Dermis microvascular lymphatic vessel endothelial cell (primary cell): ENCODE data around the gene THADA. TPM values are rescaled to one million over a fixed set of nuclear protein-coding genes. Genes with fewer than 3 reads are reported as not detected.
A peak's percentile ranks its signal among the peaks of the same experiment; 100 is the strongest.

ENCODE experiments used
- DNase-seq, 2 donors: peaks; one replicate each; pipeline versions ENCODE4 v3.0.0 to v3.0.0-alpha.2; 2010; ENCODE audit warnings: low read depth in 2 of 2
- total RNA-seq: library from RNA; depleted of rRNA; stranded (reverse); fragments of >200 nt; gene quantifications from 2 replicates; pipeline ENCODE4 v1.2.1, GENCODE V29; 2014

THADA gene
- total RNA-seq, 1 donor from 2014 or later: 17.8 TPM

DNA sequence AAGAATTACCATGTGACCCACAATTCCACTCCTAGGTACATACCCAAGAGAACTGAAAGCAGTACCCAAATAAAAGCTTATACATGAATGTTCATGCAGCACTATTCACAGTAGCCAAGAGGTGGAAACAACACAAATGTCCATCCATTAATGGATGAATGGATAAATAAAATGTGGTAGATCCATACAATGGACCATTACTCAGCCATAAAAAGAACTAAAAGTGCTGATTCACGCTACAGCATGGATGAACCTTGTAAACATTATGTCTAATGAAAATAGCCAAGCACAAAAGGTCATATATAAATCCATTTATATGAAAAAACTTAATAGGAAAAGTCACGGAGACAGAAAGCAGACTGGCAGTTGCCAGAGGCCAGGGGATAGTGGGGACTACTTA is 345.8 kb downstream of the THADA start:
- DNase-seq: no peak

DNA sequence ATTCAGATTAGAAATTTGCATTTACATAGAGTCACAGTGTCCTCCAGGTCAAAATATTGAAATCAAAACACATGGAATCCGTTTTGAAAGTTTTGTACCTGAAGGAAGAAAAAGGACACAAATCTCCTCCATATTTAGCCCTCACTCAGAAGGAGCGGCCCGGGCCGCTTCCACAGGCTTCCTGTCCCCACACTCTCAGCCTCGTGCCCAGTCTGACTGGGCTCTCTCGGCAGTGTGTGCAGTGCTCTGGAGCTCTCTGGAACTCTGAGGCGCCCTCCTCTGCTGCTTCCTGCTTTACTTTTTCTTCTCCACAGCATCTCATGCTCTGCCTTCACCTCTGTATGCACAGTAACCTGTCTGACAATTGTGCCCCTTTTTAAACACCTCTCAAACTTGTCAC is 347.2 kb downstream of the THADA start:
- no peak for DNase-seq

DNA sequence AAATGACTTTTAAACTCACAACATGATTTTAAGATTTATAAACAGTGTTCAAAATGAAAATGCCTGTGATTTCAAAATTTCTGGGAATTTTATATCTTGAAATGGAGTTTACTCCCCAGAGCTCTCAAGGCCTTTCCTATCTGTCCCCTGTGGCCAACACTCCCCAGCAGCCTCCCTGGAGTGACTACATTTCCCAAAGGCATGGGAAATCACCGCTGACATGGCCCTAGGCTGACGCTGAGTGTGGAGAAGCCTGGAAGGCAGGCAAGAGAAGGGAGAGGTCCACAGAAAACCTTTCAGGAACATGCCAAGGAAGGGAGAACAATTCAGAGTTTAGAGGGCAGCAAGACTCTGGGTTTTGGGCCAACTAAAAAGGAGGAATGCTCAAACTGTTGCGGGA is 349.2 kb downstream of the THADA start:
- no peak for DNase-seq

DNA sequence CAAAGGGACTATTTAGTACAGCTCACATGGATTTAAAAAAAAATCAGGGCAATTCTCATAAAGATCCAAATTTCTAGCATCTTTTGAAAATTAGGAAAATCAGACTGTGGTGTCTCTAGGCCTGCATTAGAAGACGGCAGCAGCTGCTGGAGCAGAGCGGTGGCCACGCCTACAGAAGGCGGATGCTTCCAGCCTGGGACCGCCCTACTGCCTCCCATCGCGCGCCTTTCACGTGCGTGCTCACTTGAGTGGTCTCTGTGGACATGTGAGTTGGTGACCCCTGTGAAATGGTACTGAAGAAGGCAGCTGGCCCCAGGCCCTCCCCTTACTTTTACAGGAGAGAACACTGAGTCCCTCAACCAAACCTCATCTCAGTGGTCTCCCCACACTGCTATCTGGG is 354.3 kb downstream of the THADA start:
- no peak for DNase-seq

DNA sequence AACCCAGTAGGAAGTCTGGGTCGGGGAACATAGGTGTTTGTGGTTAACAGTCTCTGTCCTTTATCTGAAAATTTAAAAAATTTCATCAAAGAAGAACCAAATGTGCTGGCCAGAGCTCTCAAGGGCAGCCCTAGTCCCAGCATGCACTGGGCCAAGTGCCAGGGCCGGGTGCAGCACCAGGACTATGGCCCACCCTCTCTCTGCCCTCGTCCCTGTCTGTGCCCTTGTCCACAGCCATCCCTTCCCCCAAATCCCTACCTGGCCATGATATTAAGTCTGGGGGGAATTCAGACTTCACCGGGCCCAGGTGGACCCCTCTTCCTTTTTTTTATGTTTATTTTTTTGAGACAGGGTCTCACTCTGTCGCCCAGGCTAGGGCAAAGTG is 355.1 kb downstream of the THADA start:
- no peak for DNase-seq

DNA sequence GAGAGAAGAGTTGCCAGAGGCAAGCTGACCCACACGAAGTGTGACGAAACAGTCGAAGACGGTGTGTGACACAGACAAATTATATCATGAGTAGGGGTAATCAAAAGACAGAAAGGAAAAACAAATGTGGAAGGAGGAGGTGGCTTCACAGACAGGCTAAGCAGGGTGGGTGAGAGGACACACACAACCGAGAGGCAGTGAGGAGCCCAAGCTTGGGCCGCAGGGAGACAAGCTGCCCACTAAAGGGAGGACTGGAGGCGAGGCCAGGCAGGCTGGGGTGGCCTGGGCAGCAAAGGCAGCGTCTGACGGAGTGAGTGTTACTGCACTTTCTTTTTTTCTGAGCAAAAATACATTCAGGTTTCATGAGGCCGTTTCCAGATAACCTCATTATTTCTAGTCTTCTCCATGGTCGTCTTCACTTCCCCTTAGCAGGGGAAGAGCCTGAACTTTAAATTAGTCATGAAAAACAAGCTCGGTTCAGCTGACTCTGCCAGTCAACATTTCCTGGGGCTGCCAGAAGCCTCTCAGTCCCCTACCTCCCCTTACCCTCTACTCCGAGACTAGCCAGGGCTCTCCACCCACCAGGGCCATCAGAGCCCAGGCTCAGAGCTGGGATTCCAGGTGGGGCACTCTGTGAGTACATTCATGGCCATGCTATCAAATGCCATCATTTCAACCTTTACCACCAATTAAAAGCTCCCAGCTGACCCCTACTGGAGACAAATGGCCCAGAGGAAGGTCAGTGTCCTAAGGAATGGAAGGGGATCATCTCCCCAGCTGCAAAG is 355.7 kb downstream of the THADA start:
- no peak for DNase-seq

DNA sequence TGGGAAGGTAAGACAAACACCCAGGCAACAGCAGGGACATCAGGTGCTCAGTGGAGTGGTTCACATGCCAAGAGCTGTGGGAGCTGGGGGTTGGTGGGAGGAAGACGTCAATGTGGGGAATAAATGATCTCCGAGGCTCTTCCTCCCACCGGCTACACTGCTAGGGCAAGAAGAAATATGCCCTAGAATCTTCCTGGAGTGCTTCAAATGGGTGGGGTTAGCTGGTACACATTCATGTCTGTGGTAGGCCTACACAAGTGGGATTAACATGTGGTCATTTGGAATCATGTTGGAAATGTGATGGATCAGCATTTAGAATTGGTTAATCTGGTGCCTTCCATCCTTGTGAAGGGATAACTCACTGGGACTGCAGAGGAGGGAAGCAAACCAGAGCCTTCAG is 357.0 kb downstream of the THADA start:
- DNase-seq: no peak

DNA sequence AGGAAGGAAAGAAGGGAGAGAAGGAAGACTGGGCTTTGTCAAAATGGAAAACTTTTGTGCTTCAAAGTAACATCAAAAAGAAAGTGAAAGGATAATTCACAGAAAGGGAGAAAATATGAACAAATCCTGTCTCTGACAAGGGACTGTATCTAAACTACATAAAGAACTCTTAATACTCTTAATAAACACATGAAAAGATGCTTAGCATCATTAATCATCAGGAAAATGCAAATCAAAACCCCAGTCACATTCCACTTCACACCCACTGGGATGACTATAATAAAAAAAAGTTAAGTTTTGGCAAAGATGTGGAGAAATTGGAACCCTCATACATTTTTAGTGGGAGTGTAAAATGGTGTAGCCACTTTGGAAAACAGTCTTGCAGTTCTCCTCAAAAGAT is 357.7 kb downstream of the THADA start:
- no peak for DNase-seq

DNA sequence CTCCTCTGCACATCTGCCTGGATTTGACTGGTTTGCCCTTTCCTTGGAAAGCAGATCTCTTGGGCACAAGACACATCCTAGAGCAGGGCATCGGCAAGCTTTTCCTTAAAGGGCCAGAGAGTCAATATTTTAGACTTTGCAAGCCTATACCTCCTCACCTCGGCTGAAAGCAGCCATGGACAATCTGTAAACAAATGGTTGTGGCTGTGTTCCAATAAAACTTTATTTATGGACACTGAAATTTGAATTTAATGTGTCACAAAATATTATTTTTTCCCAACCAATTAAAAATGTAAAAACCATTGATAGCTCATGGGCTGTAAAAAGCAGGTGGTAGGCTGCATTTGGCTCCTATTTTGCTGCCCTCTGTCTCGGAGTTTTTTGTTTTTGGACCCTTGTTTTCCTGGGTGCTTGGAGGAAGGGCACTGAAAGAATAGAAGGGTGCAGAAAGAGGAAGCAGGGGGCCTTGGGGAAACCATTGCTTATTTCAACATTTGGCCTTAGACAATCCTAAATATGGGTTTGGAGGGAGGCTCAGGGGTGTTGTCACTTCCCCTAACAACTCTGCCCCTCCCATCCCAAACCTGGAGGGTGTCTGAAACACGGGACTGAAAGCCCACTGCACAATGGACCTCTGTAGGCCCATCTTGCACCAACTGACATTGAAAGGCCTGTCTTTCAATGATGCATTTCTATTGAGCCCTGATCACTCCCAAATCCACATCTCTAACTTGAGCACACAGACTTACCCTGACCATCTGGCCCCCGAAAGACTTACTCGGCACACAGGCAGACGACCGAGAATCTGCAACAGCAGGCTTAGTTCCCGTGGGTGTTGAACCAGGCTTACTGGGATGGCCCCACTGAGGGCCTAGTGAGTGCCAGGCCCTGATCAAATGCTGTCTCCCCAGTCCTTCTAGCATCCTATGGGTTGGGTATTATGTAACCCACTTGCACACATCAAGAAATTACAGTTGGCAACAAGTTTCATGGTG is 362.3 kb downstream of the THADA start:
- no peak for DNase-seq

DNA sequence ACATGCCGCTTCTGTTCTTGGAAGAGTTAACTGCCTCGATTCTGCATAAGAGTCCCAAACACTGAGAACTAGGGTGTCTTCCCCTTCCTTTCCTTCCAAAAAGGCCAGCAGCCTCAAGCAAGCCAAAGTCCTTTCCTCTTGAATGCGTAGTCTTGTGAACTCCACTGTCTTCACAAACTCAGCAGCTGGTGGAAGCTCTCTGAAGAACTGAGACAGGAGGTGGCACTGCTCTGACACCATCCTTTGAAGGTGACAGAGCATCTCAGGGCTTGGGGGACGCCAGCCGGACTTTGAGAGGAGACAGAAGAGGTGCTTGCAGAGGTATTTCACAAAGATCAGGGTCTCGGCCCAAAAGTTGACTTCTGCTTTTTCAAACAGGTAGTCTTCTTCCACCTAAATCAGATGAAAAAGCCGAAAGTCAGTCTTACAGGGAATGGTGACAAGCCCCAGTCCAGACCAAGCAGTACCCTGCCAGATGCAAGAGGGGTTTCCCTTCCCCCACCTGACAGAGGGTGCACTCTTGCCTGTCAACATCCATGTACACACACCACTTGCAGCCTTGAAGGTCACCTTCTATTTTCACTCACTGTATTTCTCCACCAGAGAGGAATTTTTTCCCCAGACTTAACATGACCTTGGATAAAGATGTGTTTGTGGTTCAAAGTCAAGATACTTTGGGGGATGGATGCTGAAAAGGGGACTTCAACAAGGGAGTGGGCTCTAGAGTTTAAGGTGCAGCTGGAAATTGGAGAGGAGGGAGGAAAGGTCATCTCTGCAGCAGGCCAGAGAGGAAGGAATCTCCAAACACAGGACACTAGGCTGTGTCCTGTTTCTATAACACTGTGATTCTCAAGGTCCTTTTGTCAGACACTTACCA is 364.6 kb downstream of the THADA start:
- no peak for DNase-seq

DNA sequence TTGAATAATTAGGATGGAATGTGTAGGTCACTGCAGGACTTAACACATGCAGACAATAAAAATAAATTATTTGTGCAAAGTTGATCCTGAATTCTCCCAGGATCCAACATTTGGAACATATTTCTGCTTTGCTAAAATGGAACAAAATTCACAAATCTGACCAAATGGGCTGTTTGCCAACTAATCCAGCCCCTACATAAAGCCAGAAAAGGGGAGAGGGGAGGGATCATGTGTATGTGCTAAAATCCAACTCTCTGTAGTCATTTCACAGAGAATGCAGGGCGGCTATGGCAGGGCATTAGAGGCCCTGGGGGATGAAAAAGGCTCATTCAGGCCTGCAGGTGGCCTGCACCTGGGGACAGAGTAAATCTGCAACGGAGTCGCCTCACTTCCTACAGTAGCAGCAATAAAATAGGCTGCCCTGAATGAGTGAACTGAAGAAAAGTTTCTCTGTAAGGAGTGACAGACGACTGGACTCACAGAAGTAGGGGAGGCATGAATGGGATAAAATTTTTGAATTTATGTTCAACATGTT is 365.4 kb downstream of the THADA start:
- no peak for DNase-seq

DNA sequence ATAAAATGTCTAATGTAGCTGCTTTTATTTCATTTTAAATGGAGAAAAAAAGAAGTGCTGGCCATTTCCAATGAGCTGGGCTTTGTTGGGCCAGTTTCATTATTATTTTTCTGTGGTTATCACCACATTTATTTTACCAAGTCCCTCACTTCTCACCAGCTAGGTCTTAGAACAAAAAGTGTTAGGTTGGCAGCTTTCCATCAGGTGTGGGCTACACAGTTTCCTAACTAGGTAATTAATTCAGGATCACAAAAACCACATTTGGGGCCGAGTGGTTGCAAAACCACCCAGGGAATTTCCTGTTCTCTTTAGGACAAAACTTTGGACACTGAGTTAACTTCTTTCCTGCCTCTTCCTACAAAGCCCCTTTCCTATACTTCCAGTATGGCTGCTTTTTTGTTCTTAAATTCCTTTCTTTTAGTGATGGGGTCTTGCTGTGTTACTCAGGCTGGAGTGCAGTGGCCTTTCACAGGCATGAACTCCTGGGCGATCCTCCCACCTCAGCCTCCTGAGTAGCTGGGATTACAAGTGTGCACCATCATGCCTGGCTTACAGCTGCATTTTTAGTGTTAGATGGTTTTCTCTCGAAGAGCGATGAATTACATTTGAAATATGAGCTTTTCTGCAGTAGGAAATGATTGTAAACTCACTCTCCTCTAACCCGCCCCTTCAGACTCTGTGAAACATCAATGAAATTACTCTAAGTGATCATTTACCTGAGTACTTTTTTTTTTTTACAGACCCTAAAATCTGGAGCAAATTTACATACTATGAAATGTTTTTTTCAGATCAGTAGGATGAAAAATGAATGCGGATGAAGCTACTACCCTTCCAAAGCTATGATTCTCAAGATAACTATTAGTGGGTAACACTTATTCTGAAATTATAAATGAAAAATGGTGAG is 366.8 kb downstream of the THADA start:
- no peak for DNase-seq

DNA sequence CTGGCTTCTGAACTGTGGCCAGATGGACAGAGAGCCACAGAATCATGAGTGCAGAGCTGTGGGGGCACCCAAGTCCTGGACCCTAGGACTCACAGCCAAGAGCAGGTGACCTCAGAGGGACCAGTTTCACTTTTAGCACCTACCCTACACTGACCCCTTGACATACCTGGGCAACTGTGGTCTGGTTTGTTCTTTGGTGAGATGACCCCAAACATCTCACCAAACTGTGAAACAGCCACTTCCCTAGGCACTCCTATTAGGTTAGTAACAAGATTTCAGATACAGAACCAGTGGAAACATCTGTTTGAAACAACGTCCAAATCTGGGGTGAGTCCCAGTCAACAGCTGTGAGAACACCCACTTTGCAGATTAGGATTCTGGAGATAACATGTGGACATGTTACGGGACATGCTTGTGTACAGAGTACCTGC is 367.5 kb downstream of the THADA start:
- no peak for DNase-seq

DNA sequence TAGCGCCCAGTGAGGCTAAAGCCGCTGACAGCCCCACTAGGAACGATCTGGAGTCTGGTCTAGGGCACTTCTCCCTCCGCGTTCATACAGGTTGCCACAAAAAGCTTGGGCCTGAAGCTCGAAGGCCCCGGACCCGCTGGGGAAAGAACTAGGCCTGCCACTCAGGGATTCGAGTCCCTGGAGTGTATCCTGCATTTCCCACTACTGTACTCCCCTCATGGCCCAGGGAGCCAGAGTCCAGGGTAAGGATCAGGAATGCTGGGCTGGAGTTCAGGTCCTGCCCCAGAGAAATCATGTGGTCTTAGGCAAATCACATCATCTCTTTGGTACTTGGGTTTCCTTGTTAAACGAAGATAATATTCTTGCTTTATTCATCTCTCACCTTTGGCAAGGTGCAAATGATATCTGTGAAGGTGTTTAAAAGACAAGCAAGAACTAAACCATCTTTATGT is 368.0 kb downstream of the THADA start:
- DNase-seq: no peak

DNA sequence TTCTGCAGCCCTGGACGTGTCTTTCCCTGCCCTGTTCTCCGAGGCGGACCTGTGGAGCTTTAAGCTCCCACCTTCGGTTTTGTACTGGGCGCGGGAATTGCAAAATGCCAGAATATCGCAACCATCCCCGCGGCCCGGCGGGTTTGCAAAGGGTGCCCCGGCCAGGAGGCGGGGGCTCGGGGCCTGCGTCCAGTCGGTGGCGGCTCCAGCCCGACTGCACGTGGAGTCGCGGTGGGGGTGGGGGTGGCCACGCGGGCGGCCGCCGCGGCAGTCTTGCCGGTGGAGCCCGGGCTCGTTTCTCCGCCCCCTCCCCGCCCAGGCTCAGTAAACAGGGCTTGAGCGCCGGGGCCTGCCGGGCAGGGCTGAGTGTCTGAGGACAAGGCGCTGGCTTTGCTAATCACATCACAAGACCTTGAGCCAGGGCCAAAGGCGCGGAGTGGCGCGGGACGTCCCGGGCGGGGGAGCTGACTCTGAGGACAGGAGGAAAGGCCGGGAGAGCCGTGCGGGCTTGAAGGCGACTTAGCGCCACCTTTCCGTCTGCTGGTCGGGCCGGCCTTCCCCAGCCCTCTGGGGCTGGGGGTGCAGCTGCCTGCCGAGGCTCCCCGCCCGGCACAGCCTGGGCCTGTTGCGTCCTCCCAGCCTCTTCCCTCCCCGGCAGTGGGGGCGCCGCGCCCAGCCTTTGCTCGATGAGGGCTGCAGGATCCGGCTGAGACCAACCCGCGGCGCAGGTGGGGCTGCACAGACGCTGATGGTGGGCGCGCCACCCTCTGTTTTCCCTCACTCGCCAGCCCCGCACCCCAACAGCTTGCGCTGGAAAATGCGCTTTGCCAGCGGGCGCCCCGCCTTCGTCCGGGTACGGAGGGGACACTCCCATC is 368.6 kb downstream of the THADA start:
- DNase-seq: peak in 1 of 2 donors; percentile 86

DNA sequence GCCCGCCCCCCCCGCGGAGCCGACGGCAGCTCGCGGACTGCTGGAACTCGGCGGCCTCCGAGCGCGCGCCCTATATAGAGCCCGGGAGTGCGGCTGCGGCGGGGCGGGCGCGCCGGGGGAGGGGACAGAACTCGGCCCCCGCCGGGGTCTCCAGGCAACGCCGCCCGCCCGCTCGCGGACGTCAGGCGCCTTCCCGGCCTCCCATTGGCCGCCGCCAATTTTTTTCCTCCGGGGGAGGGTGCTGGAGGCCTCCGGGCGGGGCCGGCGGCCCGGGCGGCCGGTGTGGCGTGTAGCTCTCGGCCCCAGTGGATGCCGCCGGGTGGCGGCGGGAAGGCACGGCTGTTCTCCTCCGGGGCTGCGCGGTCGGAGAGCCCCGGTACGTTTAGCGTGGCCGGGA is 369.3 kb downstream of the THADA start, which contains the start of gene ZFP36L2:
TSS of gene ZFP36L2 (minus strand) at position 49 of the 397 bp plus-strand sequence. CDS start 291 bp downstream, outside the sequence.
- DNase-seq: peak; percentile 82 to 97

DNA sequence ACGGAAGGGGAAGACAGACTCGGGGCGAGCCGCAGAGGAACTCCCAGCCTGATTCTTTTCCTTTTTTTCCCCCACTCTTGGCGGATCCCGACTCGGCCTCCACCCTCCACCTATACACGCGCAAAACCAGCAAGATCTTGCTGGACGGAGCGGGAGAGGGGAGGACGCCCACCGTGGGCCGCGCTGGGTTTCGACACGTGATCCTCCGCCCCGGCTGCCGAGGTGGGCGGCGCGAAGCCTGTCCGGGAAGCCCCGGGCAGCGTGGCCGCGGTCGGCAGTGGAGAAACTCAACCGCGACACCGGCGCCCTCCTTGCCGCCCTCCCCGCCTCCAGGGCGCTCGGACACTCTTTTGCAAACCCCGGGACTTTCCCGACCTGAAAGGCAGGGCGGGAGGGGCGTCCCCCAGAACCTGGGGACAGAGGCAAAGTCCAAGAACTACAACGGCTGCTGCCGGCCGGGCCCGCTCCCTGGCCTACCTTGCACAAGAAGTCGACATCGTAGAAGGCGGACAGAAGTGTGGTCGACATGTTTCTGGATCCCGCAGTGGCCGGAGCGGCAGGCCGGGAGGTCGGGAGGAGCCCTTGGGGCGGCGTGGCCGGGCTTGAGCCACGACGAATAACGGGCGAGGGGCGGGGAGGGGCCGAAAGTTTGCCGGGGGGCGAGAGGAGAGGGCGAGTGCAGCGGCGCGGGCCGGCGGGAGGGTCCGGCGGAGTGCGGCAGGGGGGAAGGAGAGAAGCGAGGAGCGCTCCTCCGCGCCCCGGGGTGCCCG is 369.9 kb downstream of the THADA start:
- peak in 1 of 2 donors; percentile 79 for DNase-seq
